ENCODE results near the gene KLHL40.
"Not testable (repeated sequence)": the region's sequence is repeated elsewhere in the genome, so short reads cannot be mapped to it uniquely, and the experiment has no call there.

The KLHL40 gene

GRCh38 chr3:42705962-42706585 lies 20.7 kb downstream of the KLHL40 start:
- no peak for DNase-seq

GRCh38 chr3:42706721-42707619 lies 21.6 kb downstream of the KLHL40 start:
- DNase-seq = no peak

DNA sequence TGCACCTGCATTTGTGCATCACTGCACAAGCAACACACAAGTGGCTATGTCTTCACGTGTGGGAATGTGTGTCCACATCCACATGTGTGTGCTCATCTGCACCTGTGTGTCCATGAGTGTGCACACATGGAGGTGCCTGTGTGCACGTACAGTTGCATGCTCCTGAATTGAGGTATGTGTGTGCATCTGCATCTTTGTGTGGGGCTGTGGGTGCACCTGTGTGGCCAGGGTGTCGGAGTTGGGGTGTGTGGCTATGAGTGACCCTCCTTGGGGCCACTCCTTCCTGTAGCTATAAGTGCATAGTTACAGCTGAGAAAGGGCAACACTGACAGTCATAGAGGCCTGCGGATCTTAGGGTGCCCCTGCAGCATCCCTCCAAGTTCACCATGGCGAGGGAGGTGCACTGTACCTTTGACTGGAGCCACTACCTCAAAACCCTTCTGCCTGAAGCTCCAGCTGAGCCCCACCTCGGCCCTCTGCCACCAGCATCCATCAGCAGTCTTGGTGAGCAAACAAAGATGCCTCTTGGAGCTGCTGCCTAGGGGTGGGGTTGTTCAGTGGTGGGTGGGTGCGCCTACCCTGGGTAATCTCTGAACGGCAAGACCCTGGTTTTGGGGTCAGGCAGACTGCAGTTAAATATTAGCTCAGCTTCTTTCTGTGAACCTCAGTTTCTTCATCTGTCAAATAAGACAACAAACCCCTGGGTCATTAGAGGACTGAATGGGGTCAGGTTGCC lies 22.5 kb downstream of the KLHL40 start:
- no peak for DNase-seq

DNA sequence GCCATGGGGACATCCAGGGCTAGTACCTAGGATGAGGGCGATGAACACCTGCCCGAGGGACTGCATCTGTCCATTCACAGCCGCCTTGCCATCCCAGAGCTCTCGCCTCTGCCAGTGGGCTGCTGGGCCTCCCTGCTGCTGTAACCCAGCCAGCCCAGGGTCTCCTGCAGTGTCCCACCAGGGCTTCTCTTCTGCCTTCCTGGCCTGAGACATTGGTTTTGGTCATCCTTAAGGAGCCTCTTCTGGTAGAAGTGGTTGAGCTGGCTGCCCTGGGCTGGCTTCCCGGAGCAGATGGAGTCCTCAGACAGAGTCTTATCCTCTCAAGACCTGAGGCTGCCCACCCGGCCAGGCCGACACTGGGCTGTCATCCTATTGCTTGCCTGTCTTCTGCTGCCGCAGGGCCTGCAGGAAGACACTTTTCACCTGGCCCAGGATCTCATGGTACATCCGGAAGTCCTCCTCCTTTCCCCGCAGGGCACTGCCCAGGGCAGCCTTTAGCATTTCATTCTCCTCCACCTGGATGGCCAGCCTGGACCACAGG lies 23.3 kb downstream of the KLHL40 start:
- no peak for DNase-seq

DNA sequence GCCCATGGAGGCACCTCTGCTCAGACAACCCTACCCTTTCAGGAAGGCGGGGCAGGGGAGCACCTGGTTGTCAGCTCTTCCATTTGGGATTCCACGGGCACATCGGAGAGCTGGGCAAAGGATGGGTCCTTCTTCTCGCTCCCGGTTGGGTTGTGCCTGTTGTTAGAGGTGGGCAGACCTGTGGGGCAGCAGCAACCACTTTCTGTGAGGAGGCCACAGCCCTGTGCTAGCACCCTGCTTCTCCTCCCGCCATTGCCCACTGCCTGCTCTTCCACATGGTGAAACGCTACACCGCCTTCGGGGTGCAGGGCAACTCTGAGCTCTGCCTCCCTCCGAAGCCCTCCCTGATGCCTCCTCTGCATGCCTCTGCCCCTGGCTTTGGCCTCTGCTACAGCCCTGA lies 24.3 kb downstream of the KLHL40 start:
- DNase-seq = no peak

DNA sequence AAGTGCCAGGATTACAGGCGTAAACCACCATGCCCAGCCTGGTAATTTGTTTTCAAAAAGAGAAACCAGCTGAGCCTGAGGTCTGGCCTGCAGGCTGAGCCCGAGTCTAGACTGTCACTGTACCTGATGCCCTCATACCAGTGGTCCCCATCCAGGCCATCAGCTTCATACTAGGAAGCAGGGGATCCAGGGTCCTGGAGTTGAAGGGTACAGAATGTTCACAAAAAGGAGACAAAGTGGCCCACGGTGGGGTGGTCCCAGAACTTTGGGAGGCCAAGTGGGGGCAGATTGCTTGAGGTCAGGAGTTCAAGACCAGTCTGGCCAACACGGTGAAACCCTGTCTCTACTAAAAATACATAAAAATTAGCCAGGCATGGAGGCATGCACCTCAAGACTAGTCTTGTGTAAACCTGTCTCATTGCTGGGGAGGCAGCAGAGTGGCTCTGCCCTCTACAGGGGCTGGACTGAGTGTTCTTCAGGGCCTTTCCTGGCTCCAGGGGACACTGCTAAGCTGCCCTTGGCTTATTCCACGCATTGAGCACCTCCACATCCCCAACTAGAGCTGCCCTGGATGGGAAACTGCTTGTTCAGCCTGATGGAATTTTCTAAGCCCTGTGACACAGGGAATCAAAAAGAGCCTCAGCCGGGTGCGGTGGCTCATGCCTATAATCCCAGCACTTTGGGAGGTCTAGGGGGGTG lies 25.1 kb downstream of the KLHL40 start:
- DNase-seq = no peak

DNA sequence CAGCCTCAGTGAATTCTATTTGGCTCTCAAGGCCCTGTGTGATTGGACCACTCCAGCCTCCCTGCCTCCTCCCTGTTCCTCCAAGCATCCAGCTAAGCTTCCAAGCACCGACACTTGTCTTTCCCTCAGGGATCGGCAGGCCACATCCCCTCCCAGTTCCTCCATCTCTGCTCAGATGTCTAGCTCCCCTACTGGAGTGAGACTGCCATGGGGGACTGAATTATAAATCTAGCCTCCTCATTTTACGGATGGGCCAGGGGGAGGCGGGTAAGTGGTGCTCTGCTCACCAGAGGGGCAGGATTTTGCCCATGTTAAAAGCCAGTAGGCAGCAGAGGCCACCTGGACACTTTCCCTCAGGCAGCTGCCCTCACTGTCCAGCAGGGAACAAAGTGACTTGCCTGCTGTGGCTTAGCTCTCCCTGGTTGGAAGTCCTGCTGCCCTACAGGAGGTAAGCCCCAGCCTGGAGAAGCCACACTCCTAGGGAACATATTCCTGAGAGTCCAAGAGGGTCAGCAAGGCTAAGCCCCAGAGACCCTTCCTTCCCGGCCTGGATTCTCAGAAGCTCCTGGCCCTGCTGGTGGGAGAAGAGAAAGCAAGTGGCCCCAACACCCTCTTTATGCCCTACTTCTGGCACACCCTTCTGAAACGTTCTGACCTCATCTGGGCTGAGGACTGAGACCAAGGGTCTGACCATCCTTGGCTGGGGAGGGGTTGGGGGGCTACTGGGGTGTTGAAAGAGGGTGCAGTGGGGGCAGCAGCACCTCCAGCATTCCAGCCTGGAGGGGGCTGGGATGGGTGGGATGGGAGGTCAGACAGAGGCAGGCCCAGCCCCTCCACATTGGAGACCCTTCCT lies 26.4 kb downstream of the KLHL40 start:
- DNase-seq = no peak

DNA sequence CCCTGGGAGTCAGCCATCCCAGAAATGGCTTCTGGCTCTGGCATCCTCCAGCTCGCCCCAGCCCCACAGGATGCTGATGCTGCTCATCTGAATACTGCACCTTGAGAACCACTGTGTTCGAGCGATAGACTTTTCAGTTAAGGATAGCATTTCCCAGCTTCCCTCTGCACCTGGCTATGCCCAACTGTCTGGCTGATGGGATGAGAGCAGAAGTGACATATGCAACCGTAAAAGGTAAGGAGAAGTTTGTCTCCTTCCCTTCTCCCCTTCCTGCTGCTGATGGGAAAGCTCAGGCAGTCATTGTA lies 27.0 kb downstream of the KLHL40 start:
- DNase-seq = no peak

DNA sequence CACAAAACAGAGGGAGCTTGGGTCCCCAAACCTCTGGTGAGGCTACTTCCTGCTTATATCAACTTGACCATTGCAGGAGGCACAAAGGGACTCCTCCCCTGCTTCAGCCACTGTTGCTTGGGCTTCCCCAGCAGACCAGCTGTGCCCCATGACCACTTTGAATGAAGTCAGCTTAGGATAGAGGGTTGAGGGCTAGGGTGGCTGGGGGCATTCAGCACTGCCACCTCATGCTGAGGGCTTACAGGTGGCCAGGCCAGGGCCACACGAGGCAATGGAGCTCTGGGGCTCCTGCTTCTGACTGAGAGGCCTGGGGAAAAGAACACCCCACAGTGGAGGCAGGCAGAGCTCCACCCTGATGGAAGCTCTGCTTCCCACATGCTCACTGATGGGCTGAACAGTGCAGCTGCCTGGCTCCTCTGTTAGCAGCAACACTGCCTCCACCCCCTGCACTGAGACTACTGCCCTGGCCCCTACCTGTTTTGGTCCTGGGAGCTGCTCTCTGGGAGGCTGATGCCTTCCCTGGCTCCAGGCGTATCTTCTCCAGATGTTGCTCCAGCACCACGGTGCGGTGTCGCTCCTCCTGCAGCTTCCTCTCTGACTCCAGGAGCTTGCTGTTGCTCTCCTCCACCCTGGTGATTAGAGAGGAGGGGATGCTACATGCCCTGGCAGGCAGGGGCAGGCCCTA lies 27.5 kb downstream of the KLHL40 start:
- no peak for DNase-seq

- DNase-seq = no peak
Measured at GRCh38 chr3:42713747-42714146, 28.4 kb downstream of the KLHL40 start.

- DNase-seq = no peak
Measured at GRCh38 chr3:42714171-42714852, 29.0 kb downstream of the KLHL40 start.

DNA sequence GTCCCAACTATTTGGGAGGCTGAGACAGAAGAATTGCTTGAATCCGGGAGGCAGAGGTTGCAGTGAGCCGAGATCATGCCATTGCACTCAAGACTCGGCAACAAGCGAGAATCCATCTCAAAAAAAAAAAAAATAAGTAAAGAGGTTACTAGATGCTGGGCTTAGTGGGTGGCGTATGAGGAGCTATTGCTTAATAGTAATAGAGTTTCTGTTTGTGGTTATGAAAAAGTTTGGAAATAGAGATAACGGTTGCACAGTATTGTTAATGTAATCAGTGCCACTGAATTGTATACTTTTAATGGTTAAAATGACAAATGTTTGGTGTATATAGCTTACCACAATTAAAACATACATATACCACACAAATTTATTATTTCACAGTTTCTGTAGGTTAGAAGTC lies 32.0 kb downstream of the KLHL40 start:
- DNase-seq = no peak

DNA sequence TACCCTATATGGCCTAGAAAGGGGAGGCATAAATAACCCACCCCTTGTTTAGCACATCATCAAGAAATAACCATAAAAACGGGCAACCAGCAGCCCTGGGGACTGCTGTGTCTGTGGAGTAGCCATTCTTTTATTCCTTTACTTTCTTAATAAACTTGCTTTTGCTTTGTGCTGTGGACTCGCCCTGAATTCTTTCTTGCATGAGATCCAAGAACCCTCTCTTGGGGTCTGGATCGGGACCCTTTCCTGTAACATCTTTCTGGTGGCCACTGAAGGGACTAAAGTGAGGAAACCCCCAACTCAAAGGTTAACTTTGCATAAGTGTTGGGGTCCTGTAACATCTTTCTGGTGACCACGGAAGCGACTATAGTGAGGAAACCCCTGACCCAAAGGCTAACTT lies 33.0 kb downstream of the KLHL40 start:
- no peak for DNase-seq

- no peak for DNase-seq
Measured at GRCh38 chr3:42719002-42719401, 33.7 kb downstream of the KLHL40 start.

GRCh38 chr3:42720126-42720525 lies 34.8 kb downstream of the KLHL40 start:
- no peak for DNase-seq

GRCh38 chr3:42721690-42722089 lies 36.4 kb downstream of the KLHL40 start:
- no peak for DNase-seq

GRCh38 chr3:42722442-42722841 lies 37.1 kb downstream of the KLHL40 start:
- not testable (repeated sequence) for DNase-seq

GRCh38 chr3:42723219-42723618 lies 37.9 kb downstream of the KLHL40 start:
- DNase-seq = no peak

- no peak for DNase-seq
Measured at GRCh38 chr3:42725454-42725853, 40.1 kb downstream of the KLHL40 start.

GRCh38 chr3:42728056-42728455 lies 42.7 kb downstream of the KLHL40 start:
- no peak for DNase-seq

Data from CD4-positive, alpha-beta T cell treated with Interleukin-12 subunit alpha and Interleukin-12 subunit beta, for 1 hour (primary cell).